HepG2 (cell line): Measurements from ENCODE around the gene VPS52. TPM values are rescaled to one million over a fixed set of nuclear protein-coding genes. Genes with fewer than 3 reads are reported as not detected.
A peak's percentile ranks its signal among the peaks of the same experiment; 100 is the strongest.

ENCODE experiments used
- ARID4A ChIP-seq: sonication (generic); formaldehyde crosslinking; IDR thresholded peaks from 2 replicates; pipeline ENCODE4 v1.5.0; 2020; ENCODE audit warnings: mild to moderate bottlenecking, missing genetic modification reagents, borderline replicate concordance
- BRF2 ChIP-seq: sonication (generic); formaldehyde crosslinking; IDR thresholded peaks from 2 replicates; pipeline ENCODE4 v1.8.1; 2022; ENCODE audit warnings: mild to moderate bottlenecking, missing genetic modification reagents
- EED ChIP-seq: sonication (generic); formaldehyde crosslinking; IDR thresholded peaks from 2 replicates; pipeline ENCODE4 v1.5.0; 2020; ENCODE audit warnings: mild to moderate bottlenecking, missing genetic modification reagents
- MXD1 ChIP-seq: sonication (generic); formaldehyde crosslinking; IDR thresholded peaks from 2 replicates; pipeline ENCODE4 v1.4.0; 2020; ENCODE audit warnings: mild to moderate bottlenecking, missing genetic modification reagents
- NR3C1 ChIP-seq: sonication (generic); formaldehyde crosslinking; IDR thresholded peaks from 2 replicates; pipeline ENCODE4 v1.4.0; 2020; ENCODE audit warnings: missing genetic modification reagents
- NRL ChIP-seq: sonication (generic); formaldehyde crosslinking; IDR thresholded peaks from 2 replicates; pipeline ENCODE4 v1.5.0; 2020; ENCODE audit warnings: missing genetic modification reagents, mild to moderate bottlenecking, moderate library complexity, borderline replicate concordance
- PHF21A ChIP-seq: sonication (generic); formaldehyde crosslinking; IDR thresholded peaks from 2 replicates; pipeline ENCODE4 v1.5.0; 2020; ENCODE audit warnings: mild to moderate bottlenecking, missing genetic modification reagents
- POLR2A ChIP-seq, 2 experiments: IDR thresholded peaks; 2 replicates each; pipeline ENCODE4 v1.6.1; 2011; ENCODE audit warnings: low read depth in 2 of 2, low read length in 2 of 2, mild to moderate bottlenecking in 1 of 2, moderate library complexity in 1 of 2; ENCODE audit not compliant: insufficient read depth in 1 of 2
- PRDM15 ChIP-seq: sonication (generic); formaldehyde crosslinking; IDR thresholded peaks from 2 replicates; pipeline ENCODE4 v1.4.0; 2020; ENCODE audit warnings: missing genetic modification reagents
- RARA ChIP-seq: IDR thresholded peaks from 2 replicates; pipeline ENCODE4 v1.6.1; 2016; ENCODE audit warnings: missing genetic modification reagents, missing compliant biosample characterization
- ZBTB20 ChIP-seq: sonication (generic); formaldehyde crosslinking; IDR thresholded peaks from 2 replicates; pipeline ENCODE4 v1.8.1; 2023; ENCODE audit warnings: missing genetic modification reagents, low read depth, mild to moderate bottlenecking, borderline replicate concordance
- ZNF232 ChIP-seq: sonication (generic); formaldehyde crosslinking; IDR thresholded peaks from 2 replicates; pipeline ENCODE4 v1.4.0; 2020; ENCODE audit warnings: missing genetic modification reagents, borderline replicate concordance
- ZNF234 ChIP-seq: sonication (generic); formaldehyde crosslinking; conservative IDR thresholded peaks from 2 replicates; pipeline ENCODE4 v1.5.1; 2020; ENCODE audit warnings: mild to moderate bottlenecking, missing genetic modification reagents
- ZNF280D ChIP-seq: sonication (generic); formaldehyde crosslinking; IDR thresholded peaks from 2 replicates; pipeline ENCODE4 v1.5.1; 2020; ENCODE audit warnings: mild to moderate bottlenecking, missing genetic modification reagents
- ZNF788 ChIP-seq: sonication (generic); formaldehyde crosslinking; IDR thresholded peaks from 2 replicates; pipeline ENCODE4 v1.5.0; 2020; ENCODE audit warnings: mild to moderate bottlenecking, missing genetic modification reagents, borderline replicate concordance
- polyA plus RNA-seq, 8 experiments: library from polyadenylated mRNA; depleted of rRNA in 3 of 8; stranded (reverse) in 7 of 8; unstranded in 1 of 8; fragments of >200 nt; fragmentation: Illumina TruSeq in 4 of 8; extraction: Trizol in 4 of 8; gene quantifications; 2 replicates each; pipeline versions ENCODE4 v1.2.1 to v1.2.3, GENCODE V29; 2011 to 2016; ENCODE audit warnings: low read depth in 4 of 8, missing spikeins in 1 of 8, mixed read lengths in 1 of 8; ENCODE audit not compliant: insufficient read depth in 1 of 8
- total RNA-seq, 5 experiments: library from RNA; depleted of rRNA; stranded (reverse); fragments of >200 nt; fragmentation: Illumina TruSeq; extraction: Trizol; gene quantifications; 2 replicates each; pipeline ENCODE4 v1.2.3, GENCODE V29; 2016; ENCODE audit warnings: low read depth in 1 of 5

The VPS52 gene
- total and polyA plus RNA-seq, 2 of the 13 experiments (the other 11 are each of a cell fraction or from before 2014, with no cell fraction given): 48.9 to 85.5 TPM

GRCh38 chr6:33288141-33288920 is 16.7 kb upstream of the VPS52 start (continued):
- TF ChIP-seq PRDM15 (CRISPR knock-in tag): no peak
- no peak for TF ChIP-seq RARA (CRISPR knock-in tag)
- TF ChIP-seq PHF21A (CRISPR knock-in tag): no peak
- no peak for TF ChIP-seq ZNF234 (CRISPR knock-in tag)
- no peak for TF ChIP-seq ARID4A (CRISPR knock-in tag)
- TF ChIP-seq EED (CRISPR knock-in tag): 0 out of 2 replicates have a peak, but pooled peaks have one; percentile 48
- TF ChIP-seq BRF2 (CRISPR knock-in tag): no peak
- no peak for TF ChIP-seq POLR2A (IDR thresholded peaks at IDR 0.05; ENCODE audit: insufficient read depth in 1 of 2, low read depth in 2 of 2, low read length in 2 of 2)
- TF ChIP-seq ZNF280D: no peak
- TF ChIP-seq ZBTB20 (CRISPR knock-in tag): peak; percentile 18; the same call in 1 of the 2 replicates
- TF ChIP-seq ZNF232 (CRISPR knock-in tag): 0 out of 2 replicates have a peak, but pooled peaks have one; percentile 35
- TF ChIP-seq NR3C1 (CRISPR knock-in tag): no peak
- TF ChIP-seq ZNF788 (CRISPR knock-in tag): 0 out of 2 replicates have a peak, but pooled peaks have one; percentile 34
- TF ChIP-seq MXD1 (CRISPR knock-in tag): no peak
- peak; percentile 17; the same call in 1 of the 2 replicates for TF ChIP-seq NRL (CRISPR knock-in tag)
